ENCODE measurements around the gene SLC22A23.
"Not testable (repeated sequence)": the region's sequence is repeated elsewhere in the genome, so short reads cannot be mapped to it uniquely, and the experiment has no call there.

SLC22A23 gene

DNA sequence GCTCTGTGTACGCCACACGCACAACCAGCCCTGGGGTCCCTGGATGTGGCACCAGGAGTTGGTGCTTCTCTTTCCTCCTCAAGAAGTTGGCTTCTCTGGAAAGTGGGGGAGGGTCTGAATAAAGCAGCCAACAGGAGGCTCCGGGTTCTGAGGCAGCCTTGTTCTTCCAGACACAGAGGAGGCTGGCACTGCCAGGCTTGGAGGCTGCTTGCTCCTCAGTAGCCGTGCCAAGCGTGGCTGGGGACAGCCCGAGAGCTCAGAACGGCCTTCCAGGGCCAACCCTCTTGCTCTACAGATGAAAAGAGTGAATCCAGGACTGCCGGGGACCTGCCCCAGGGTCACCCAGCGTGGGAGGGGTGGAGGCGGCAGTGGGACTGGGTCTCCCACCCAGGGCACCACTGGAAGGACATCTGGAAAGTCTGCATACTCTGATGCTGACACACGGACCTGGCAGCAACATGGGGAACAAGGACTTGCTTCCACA, 70.4 kb downstream of the SLC22A23 start:
- no peak for DNase-seq (ENCODE audit: low spot score)

DNA sequence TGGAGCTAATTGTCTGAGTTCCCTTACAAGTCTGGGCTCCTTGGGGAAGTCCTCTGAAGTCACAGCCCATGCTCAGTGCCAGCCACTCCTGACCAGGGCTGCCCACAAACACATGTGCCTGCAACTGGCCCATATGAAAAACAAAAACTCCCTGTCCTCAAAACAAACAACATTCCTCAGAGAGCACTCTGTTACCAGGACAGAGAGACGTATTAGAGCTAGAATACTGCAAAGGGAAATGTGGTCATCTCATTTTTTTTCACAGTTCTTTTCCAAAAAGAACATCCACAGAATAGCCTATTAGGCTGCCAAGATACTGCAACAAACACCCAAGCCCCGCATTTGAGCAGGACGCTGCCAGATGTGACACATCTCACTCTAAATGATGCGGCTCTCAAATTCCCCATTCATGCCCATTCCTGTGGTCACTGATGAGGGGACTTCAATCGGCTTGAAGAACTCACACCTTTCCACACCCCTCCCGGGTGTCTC, 71.1 kb downstream of the SLC22A23 start:
- DNase-seq (ENCODE audit: low spot score) = no peak

- DNase-seq (ENCODE audit: low spot score) = not testable (repeated sequence)
These were observed 71.7 kb downstream of the SLC22A23 start for GRCh38 chr6:3385181-3385580.

- DNase-seq (ENCODE audit: low spot score) = no peak
These were observed 72.4 kb downstream of the SLC22A23 start for GRCh38 chr6:3384241-3385143.

DNA sequence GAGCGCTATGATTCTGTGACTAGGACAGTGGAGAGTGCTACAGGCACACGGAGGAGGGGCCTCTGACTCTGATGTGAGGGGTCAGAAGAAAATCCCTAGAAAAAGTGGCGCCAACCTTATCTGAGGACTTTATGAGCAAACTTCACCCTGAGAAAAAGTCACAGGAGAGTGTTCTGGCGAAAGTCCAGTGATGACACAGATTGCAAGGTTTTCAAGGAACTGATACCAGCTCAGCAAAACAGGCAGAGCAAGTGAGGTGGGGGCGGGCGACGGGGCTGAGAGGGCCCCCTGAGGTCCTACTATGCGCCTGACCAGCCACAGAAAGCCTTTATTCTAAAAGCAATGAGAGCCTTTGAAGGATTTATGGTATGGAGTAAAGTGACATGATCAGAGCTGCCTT, 73.3 kb downstream of the SLC22A23 start:
- DNase-seq (ENCODE audit: low spot score) = no peak

DNA sequence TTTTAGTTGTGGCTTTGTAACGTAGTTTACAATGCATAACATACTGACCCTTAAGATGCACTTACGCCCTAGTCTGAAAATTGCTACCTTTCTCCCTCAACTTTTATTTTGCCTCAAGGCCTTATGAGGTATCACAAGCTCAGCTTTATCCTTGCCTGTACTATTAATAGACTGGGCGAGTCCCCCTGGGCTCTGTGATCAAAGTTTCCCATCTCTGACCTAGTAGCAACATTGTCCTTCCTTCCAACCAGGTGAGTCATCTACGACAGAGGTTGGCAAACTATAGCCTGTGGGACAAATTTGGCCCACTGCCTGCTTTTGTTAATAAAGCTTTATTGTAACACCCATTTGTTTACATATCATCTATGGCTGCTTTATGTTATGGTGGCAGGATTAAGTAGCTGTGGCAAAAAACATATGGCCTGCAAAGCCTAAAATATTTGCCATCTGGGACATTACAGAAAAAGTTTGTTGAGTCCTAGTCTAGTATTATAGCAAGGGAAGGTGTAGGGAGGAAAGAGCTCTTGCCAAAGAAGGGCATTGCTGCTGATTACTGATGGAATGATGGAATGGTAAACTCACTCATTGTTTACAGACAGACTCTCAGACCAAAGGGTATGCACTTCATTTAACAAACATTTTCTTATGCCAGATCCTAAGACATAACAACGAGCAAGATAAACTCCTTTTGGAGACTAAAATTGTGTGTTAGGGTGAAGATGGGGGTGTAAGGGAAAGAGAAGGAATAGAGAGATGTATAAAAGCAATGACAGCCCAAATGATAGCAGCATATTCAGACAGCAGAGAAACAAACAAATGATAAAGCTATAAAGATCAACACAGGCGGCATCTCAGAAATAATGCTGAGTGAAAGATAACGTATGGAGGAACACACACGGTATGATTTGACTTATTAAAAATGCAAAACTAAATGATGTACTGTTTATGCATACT, 74.2 kb downstream of the SLC22A23 start:
- no peak for DNase-seq (ENCODE audit: low spot score)

DNA sequence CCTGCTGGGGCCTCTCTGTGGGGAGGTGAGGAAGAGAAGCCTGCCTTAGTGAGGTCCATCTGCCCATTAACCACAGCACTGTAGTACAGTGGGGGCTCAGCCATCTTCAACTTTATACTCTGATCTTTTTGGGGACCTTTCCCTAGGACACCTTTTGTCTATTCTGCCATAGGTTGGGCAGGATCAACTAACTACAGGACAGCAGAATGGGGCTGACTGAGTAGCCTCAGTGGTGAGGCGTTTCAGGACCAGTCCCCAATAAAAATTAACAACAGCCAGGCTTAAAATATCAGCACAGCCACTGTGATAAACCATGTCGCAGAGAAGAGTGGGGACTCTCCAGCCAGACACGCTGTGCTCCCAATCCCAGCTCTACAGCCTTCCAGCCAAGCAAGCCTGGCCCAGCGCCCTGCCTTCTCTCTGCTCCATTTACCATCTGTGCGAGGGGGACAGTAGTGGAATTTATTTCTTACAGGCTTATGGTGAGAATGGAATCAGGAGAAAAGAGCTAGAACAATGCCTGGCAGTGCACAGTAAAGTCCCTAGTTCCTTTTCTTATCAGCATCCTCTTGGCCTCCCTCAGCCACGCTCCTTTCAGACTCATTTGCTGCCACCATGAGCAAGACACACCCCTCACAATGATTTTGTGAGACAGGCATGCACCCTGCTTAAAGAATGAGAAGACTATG, 75.5 kb downstream of the SLC22A23 start:
- no peak for DNase-seq (ENCODE audit: low spot score)

DNA sequence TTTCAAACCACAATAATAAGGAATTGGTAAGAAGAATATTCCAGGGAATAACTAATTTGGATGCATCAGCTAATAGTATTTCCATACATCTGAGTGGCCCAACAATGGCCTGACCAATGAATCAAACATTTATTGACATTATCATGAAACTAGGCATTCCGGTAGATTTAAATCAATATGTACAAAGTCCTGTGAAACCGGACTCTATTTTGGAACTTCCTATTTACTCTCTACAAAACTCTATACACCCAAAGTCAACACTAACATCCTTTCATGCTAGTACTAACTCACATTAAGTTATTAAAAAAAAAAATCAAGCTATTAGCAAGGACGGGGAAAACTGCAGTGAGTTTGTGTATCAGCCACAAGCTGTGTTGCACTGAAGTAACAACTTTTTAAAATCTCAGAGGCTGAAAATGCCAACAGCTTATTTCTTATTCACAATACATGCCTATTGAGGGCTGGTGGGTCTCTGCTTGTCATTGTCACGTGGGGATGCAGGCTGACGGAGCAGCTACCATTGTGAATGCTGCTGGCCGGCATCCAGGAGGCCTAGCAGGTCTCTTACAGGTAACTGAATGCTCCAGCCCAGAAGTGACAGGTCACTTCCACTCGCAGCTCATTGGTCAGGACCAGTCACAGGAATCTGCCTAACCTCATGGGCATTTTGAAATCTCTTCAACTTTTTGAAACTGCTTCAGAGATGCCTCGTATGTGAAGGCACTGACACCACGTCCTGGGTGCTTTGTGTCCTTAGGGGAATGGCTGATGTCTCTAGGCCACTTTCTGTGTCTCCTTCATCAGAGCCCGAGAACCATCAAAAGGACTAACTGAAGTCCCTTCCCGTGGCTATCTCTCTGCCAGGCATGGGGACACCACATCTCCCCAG, 76.3 kb downstream of the SLC22A23 start:
- no peak for DNase-seq (ENCODE audit: low spot score)

- DNase-seq (ENCODE audit: low spot score) = no peak
These were observed 77.3 kb downstream of the SLC22A23 start for GRCh38 chr6:3379482-3380060.

DNA sequence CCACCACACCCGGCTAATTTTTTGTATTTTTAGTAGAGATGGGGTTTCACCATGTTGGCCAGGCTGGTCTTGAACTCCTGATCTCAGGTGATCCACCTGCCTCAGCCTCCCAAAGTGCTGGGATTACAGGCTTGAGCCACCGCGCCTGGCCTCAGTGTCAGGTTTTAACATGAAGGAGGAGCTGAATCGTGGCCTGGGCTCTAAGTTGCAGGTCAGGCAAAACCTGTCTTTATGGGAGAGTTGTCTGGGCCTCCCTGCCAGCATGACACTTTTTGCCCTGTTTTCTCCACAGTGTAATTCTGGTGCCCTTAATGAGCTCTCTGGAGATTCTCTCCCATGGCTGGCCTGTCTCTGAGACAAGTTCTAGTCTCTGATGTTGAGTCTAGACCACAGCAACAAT, 78.0 kb downstream of the SLC22A23 start:
- not testable (repeated sequence) for DNase-seq (ENCODE audit: low spot score)

DNA sequence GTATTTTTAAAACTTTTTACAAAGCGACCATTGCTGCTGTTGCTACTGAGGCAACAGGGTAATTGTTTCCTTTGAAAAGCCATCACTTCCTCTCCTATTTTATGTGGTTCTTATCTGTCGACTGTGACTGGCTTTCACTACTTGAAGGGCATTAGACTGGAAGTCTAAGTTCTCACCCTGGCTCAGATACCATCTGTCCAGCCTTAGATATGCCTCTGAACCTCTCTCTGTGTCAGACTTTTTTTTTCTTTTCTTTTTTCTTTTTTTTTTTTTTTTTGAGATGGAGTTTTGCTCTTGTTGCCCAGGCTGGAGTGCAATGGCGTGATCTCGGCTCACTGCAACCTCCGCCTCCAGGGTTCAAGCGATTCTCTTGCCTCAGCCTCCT, 78.5 kb downstream of the SLC22A23 start:
- not testable (repeated sequence) for DNase-seq (ENCODE audit: low spot score)

DNA sequence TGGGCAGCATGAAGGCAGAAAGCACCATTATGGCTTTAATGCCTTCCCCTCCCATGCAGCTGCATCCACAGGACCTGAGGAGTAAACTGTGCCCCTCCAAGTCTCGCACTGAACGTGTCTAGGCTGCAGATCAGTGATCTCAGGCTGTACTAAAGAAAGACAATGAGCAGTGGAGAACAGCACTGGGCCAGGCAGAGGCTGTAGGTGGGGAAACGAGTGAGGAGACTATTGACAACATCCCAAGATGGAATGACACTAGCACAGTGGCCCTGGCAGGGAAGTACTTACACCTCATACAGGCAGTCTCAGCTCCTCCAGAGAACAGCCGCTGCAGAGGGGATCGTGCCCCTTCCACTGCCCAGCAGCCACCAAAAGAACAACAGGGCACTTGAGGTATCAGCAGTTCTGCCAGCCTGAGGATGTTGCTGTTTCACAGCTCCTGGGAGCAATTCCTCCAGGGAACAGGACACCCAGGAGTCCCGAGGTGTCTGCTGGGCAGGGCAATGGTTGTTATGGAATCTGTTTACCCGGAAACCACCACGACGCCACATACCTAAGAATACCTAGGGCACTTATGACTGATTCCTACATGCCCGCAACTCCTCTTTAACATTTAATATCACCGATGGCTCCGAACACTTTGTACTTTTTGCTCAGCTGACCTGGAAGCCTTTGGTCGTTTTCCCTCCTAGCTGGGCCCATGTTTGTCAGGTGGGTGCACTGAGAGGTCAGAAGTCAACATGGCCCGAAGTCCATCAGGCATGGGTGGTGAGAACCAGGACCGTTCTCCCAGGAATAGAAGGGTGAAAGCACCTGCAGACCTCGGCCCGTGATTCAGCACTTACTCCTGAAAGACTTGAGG, 79.1 kb downstream of the SLC22A23 start:
- no peak for DNase-seq (ENCODE audit: low spot score)

GRCh38 chr6:3376893-3377535, 79.8 kb downstream of the SLC22A23 start:
- no peak for DNase-seq (ENCODE audit: low spot score)

DNA sequence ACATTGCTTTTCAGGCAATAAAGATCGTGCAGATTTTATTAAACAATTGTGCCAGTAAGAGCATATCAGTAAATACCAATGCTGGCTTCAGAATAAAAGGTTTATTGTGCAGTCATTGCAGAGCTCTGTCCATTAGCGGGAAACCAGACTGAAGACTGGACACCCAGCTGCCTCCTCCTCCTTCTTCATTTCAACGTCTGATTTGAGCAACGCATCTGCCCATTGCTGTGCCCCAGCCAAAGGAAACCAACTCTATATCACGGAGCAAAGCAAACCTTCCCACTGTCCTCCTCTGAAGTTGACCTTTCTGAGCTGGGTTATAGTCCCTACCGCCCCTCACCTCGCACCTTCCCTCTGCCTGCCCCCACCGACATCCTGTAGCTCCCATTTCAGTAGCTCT, 80.8 kb downstream of the SLC22A23 start:
- no peak for DNase-seq (ENCODE audit: low spot score)

DNA sequence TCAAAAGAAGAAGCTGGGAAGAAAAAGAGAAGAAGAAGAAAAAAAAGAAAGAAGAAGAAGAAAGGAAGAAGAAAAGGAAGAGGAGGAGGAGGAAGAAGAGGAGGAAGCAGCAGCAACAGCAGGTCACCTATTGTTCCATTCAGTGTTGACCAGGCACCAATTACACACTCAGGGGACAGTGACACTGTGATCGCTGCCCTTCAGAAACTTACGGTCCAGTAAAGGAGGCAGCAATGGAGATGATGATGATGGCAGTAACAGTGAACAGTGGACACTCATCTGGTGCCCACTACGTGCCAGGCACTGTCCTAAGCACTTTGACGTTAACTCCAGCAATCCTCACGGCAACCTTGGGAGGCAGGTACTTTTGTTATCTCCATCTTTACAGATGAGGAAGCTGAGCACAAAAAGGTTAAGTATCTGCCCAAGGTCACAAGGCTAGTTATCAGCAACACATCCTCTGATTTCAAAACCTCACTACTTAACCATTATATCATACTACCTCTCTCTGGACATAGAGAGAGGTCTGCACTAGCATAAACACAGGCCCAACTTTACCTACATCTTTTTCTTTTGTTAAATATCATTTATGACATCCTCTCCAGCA, 83.2 kb downstream of the SLC22A23 start:
- no peak for DNase-seq (ENCODE audit: low spot score)

DNA sequence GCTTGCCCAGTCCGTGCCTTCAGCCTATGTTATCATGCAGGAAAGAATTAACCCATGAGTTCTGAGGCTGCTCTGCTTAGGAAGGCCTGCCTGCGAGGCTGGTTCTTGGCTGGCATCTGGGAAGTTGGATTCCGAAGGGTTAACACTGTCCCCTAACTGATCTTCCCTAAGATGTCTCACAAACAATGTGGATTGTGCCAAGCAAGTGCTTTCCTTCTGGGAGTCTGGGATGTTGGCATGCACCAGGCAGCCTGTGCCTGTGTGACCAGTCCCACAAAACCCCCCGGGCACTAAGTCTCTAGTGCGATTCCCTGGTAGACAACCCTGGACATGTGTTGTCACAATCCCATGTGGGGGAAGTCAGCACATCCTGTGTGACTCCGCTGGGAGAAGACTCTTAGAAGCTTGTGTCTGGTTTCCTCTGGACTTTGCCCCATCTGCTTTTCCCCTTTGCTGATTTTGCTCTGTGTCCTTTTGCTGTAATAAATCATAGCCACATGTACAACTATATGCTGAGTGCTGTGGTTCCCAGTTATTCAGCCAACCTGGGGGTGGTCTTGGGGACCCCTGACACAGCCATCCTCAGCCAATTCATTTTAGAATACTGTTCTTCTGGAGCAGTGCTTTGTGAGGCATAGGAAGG, 83.8 kb downstream of the SLC22A23 start:
- DNase-seq (ENCODE audit: low spot score) = no peak

GRCh38 chr6:3372184-3372846, 84.5 kb downstream of the SLC22A23 start:
- no peak for DNase-seq (ENCODE audit: low spot score)
